ENCODE results near the gene TRPV4.

The TRPV4 gene

GRCh38 chr12:109760930-109761921 is 72.0 kb downstream of the TRPV4 start:
- no peak for DNase-seq

- DNase-seq: peak; percentile 43
Measured at GRCh38 chr12:109760031-109760929, 72.9 kb downstream of the TRPV4 start.

- DNase-seq: no peak
Measured at GRCh38 chr12:109759595-109759994, 73.6 kb downstream of the TRPV4 start.

GRCh38 chr12:109758426-109759420 is 74.5 kb downstream of the TRPV4 start:
- DNase-seq: no peak

- DNase-seq: no peak
Measured at GRCh38 chr12:109757671-109758265, 75.4 kb downstream of the TRPV4 start.

- no peak for DNase-seq
Measured at GRCh38 chr12:109756457-109756856, 76.7 kb downstream of the TRPV4 start.

GRCh38 chr12:109753959-109754358 is 79.2 kb downstream of the TRPV4 start:
- no peak for DNase-seq

- DNase-seq: no peak
Measured at GRCh38 chr12:109753054-109753401, 80.2 kb downstream of the TRPV4 start.

- DNase-seq: no peak
Measured at GRCh38 chr12:109752117-109753053, 80.8 kb downstream of the TRPV4 start.

- DNase-seq: no peak
Measured at GRCh38 chr12:109744986-109745942, 87.9 kb downstream of the TRPV4 start.

- DNase-seq: no peak
Measured at GRCh38 chr12:109744026-109744425, 89.2 kb downstream of the TRPV4 start.

GRCh38 chr12:109743076-109743910 is 89.9 kb downstream of the TRPV4 start:
- DNase-seq: no peak

- DNase-seq: no peak
Measured at GRCh38 chr12:109741970-109742703, 91.1 kb downstream of the TRPV4 start.

GRCh38 chr12:109741286-109741969 is 91.8 kb downstream of the TRPV4 start:
- DNase-seq: no peak

GRCh38 chr12:109740694-109741245 is 92.4 kb downstream of the TRPV4 start:
- DNase-seq: no peak

- no peak for DNase-seq
Measured at GRCh38 chr12:109739747-109740693, 93.2 kb downstream of the TRPV4 start.
